Fibroblast of lung (primary cell): ENCODE data around the gene ODR4. TPM values are rescaled to one million over a fixed set of nuclear protein-coding genes. Genes with fewer than 3 reads are reported as not detected.
"Not testable (repeated sequence)": the region's sequence is repeated elsewhere in the genome, so short reads cannot be mapped to it uniquely, and the experiment has no call there.

Experiments used
- DNase-seq, 2 donors: peaks; one replicate each; pipeline versions ENCODE4 v3.0.0 to v3.0.0-alpha.2; 2010; ENCODE audit warnings: low read depth in 2 of 2
- H2AFZ ChIP-seq: 2 replicates; pipeline ENCODE4 v1.5.1; 2012; ENCODE audit warnings: low read length, control low read depth, inconsistent platforms
- H3K27ac ChIP-seq: 2 replicates; pipeline ENCODE4 v1.5.1; 2011; ENCODE audit warnings: low read length, control low read depth; ENCODE audit not compliant: insufficient read depth
- H3K27me3 ChIP-seq: 2 replicates; pipeline ENCODE4 v1.5.1; 2011; ENCODE audit warnings: mild to moderate bottlenecking, low read length; ENCODE audit not compliant: control insufficient read depth, insufficient read depth
- H3K36me3 ChIP-seq: 2 replicates; pipeline ENCODE4 v1.5.1; 2011; ENCODE audit warnings: low read length; ENCODE audit not compliant: control insufficient read depth, insufficient read depth
- H3K4me1 ChIP-seq: 2 replicates; pipeline ENCODE4 v1.5.1; 2011; ENCODE audit warnings: low read length; ENCODE audit not compliant: control insufficient read depth, insufficient read depth; ENCODE audit errors: extremely low read depth
- H3K4me2 ChIP-seq: 2 replicates; pipeline ENCODE4 v1.5.1; 2011; ENCODE audit warnings: low read length, control low read depth; ENCODE audit not compliant: insufficient read depth; ENCODE audit errors: extremely low read depth
- H3K4me3 ChIP-seq, 4 experiments: fragments of 200-600 bp in 1 of 4; sonication (generic) in 1 of 4; replicated peaks in 1 of 4; 2 replicates each; pipeline ENCODE4 v1.5.1; 2011 to 2016; ENCODE audit warnings: low read length in 4 of 4, low read depth in 3 of 4, mild to moderate bottlenecking in 3 of 4, control low read depth in 2 of 4, inconsistent platforms in 1 of 4, mixed read lengths in 1 of 4; ENCODE audit not compliant: insufficient read depth in 1 of 4; ENCODE audit errors: control extremely low read depth in 1 of 4
- H3K79me2 ChIP-seq: 2 replicates; pipeline ENCODE4 v1.5.1; 2012; ENCODE audit warnings: mild to moderate bottlenecking, low read length, inconsistent platforms; ENCODE audit not compliant: control insufficient read depth, insufficient read depth
- H3K9ac ChIP-seq: 2 replicates; pipeline ENCODE4 v1.5.1; 2011; ENCODE audit warnings: mild to moderate bottlenecking, low read length, control low read depth; ENCODE audit not compliant: insufficient read depth
- H3K9me3 ChIP-seq: 2 replicates; pipeline ENCODE4 v1.5.1; 2012; ENCODE audit warnings: low read depth, low read length; ENCODE audit not compliant: control insufficient read depth, insufficient read depth
- H4K20me1 ChIP-seq: 2 replicates; pipeline ENCODE4 v1.5.1; 2011; ENCODE audit warnings: low read length; ENCODE audit not compliant: control insufficient read depth, insufficient read depth; ENCODE audit errors: extremely low read depth
- EZH2 ChIP-seq: IDR thresholded peaks from 2 replicates; pipeline ENCODE4 v1.5.1; 2012; ENCODE audit warnings: low read length, control low read depth, mild to moderate bottlenecking; ENCODE audit errors: missing control alignments
- polyA plus RNA-seq, 2 donors: library from polyadenylated mRNA; depleted of rRNA in 1 of 2; stranded (reverse) in 1 of 2; unstranded in 1 of 2; fragments of >200 nt; gene quantifications; 2 replicates each; pipeline ENCODE4 v1.2.1, GENCODE V29; 2011 to 2012; ENCODE audit warnings: missing spikeins in 1 of 2
- total RNA-seq: library from RNA; depleted of rRNA; stranded (reverse); fragments of >200 nt; gene quantifications from 2 replicates; pipeline ENCODE4 v1.2.1, GENCODE V29; 2014
- TF ChIP-seq, protein P1 (sequence below), 2 donors: IDR thresholded peaks in 1 of 2; conservative IDR thresholded peaks in 1 of 2; 1 replicate in 1 of 2; 2 replicates in 1 of 2; pipeline ENCODE4 v1.5.1; 2011 to 2012; ENCODE audit warnings: low read length in 2 of 2, control low read depth in 1 of 2, inconsistent platforms in 1 of 2, low read depth in 1 of 2, mild to moderate bottlenecking in 1 of 2

Gene ODR4
- total and polyA plus RNA-seq, 2 donors (not counting 1 experiment from before 2014, with no cell fraction given), result 13.0 to 13.7 TPM

GRCh38 chr1:186390925-186391324 is 15.3 kb downstream of the ODR4 start:
- H3K9ac ChIP-seq, result no peak overlapping the region
- H4K20me1 ChIP-seq, result no peaks in the 10 kb centered on the region
- H3K79me2 ChIP-seq, result no peaks in the 10 kb centered on the region
- no peak overlapping the region for H2AFZ ChIP-seq
- H3K36me3 ChIP-seq, result peaks cover 7% of the 10 kb centered on the region
- no peak overlapping the region for H3K27ac ChIP-seq
- no peak overlapping the region for H3K4me2 ChIP-seq
- no peaks in the 10 kb centered on the region for H3K4me1 ChIP-seq
- DNase-seq, result no peak
- H3K9me3 ChIP-seq, result no peaks in the 10 kb centered on the region
- no peaks in the 10 kb centered on the region for H3K27me3 ChIP-seq
- no peak overlapping the region for H3K4me3 ChIP-seq
- TF ChIP-seq EZH2, result no peak
- TF ChIP-seq, protein P1, sequence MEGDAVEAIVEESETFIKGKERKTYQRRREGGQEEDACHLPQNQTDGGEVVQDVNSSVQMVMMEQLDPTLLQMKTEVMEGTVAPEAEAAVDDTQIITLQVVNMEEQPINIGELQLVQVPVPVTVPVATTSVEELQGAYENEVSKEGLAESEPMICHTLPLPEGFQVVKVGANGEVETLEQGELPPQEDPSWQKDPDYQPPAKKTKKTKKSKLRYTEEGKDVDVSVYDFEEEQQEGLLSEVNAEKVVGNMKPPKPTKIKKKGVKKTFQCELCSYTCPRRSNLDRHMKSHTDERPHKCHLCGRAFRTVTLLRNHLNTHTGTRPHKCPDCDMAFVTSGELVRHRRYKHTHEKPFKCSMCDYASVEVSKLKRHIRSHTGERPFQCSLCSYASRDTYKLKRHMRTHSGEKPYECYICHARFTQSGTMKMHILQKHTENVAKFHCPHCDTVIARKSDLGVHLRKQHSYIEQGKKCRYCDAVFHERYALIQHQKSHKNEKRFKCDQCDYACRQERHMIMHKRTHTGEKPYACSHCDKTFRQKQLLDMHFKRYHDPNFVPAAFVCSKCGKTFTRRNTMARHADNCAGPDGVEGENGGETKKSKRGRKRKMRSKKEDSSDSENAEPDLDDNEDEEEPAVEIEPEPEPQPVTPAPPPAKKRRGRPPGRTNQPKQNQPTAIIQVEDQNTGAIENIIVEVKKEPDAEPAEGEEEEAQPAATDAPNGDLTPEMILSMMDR (conservative IDR thresholded peaks at IDR 0.05 in 1 of 2, IDR thresholded peaks at IDR 0.05 in 1 of 2; ENCODE audit: low read depth in 1 of 2, low read length in 2 of 2), result no peak

DNA sequence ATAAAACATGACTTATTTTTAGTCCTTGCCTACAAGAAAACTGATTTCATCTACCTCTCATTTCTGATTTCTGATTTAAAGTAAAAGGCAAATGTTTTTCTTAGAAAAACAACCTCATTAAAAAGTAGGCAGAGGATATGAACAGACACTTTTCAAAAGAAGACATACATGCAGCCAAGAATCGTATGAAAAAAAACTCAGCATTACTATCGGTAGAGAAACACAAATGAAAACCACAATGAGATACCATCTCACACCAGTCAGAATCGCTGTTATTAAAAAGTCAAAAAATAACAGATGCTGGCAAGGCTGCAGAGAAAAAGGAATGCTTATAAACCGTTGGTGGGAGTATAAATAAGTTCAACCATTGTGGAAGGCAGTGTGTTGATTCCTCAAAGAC is 16.2 kb downstream of the ODR4 start:
- TF ChIP-seq EZH2, result no peak
- TF ChIP-seq, protein P1 (conservative IDR thresholded peaks at IDR 0.05 in 1 of 2, IDR thresholded peaks at IDR 0.05 in 1 of 2; ENCODE audit: low read depth in 1 of 2, low read length in 2 of 2), result no peak
- Histone ChIP-seq H3K27me3 (no peaks in the 10 kb centered on the region), H3K9me3 (no peaks in the 10 kb centered on the region), H3K4me3 (no peak overlapping the region), H2AFZ (no peak overlapping the region), H3K27ac (no peak overlapping the region), H3K36me3 (peaks cover 8% of the 10 kb centered on the region), H3K79me2 (no peaks in the 10 kb centered on the region), H3K9ac (no peak overlapping the region), H3K4me1 (no peaks in the 10 kb centered on the region), H4K20me1 (no peaks in the 10 kb centered on the region), H3K4me2 (no peak overlapping the region)
- no peak for DNase-seq

DNA sequence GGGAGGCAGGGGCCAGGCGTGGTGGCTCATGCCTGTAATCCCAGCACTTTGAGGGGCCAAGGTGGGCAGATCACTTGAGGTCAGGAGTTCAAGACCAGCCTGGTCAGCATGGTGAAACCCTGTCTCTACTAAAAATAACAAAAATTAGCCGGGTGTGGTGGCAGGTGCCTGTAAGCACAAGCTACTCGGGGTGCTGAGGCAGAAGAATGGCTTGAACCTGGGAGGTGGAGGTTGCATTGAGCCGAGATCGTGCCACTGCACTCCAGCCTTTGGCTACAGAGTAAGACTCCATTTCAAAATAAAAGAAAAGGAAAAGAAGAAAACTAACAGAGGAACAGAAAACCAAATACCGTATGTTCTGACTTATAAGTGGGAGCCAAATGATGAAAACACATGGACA is 17.1 kb downstream of the ODR4 start:
- H3K4me1 ChIP-seq, H3K4me2 ChIP-seq, H3K36me3 ChIP-seq, H3K9me3 ChIP-seq, H3K9ac ChIP-seq, H3K27me3 ChIP-seq, H4K20me1 ChIP-seq, H3K27ac ChIP-seq, H3K79me2 ChIP-seq, H2AFZ ChIP-seq, DNase-seq, H3K4me3 ChIP-seq: not testable (repeated sequence)

- H3K9me3 ChIP-seq, H3K27me3 ChIP-seq, H3K9ac ChIP-seq, H3K4me3 ChIP-seq, H3K36me3 ChIP-seq, H3K4me1 ChIP-seq, H4K20me1 ChIP-seq, H3K27ac ChIP-seq, H3K79me2 ChIP-seq, H2AFZ ChIP-seq, H3K4me2 ChIP-seq: not testable (repeated sequence)
- peak in 1 of 2 donors; percentile 6 for DNase-seq
Measured at GRCh38 chr1:186401446-186401845, 25.8 kb downstream of the ODR4 start.
